Small intestine (tissue), 7 donors: ENCODE data around the gene CABLES1. TPM values are rescaled to one million over a fixed set of nuclear protein-coding genes. Genes with fewer than 3 reads are reported as not detected.

ENCODE experiments used
- DNase-seq, 2 donors: peaks; one replicate each; pipeline versions ENCODE4 v3.0.0 to v3.0.0-alpha.2; 2013
- FAIRE-seq: peaks from 2 replicates; lab custom pipeline; 2012; peaks lifted over from hg19 to GRCh38; lab: Jason Lieb, UNC
- H3K27ac ChIP-seq, 3 donors: one replicate each; pipeline ENCODE4 v1.5.1; 2013; ENCODE audit warnings: low read length in 2 of 3, mild to moderate bottlenecking in 2 of 3, control low read depth in 1 of 3, inconsistent platforms in 1 of 3, low read depth in 1 of 3, moderate library complexity in 1 of 3
- H3K27me3 ChIP-seq, 3 donors: one replicate each; pipeline ENCODE4 v1.6.1; 2013; ENCODE audit warnings: low read length in 3 of 3, inconsistent platforms in 1 of 3; ENCODE audit not compliant: control insufficient read depth in 3 of 3, insufficient read depth in 3 of 3
- H3K36me3 ChIP-seq, 3 donors: one replicate each; pipeline ENCODE4 v1.6.1; 2013; ENCODE audit warnings: low read length in 3 of 3, inconsistent platforms in 1 of 3, low read depth in 1 of 3, mild to moderate bottlenecking in 1 of 3, moderate library complexity in 1 of 3; ENCODE audit not compliant: control insufficient read depth in 3 of 3, insufficient read depth in 2 of 3
- H3K4me1 ChIP-seq, 3 donors: one replicate each; pipeline ENCODE4 v1.6.1; 2013; ENCODE audit warnings: low read length in 2 of 3, inconsistent platforms in 1 of 3, low read depth in 1 of 3, mild to moderate bottlenecking in 1 of 3, moderate library complexity in 1 of 3; ENCODE audit not compliant: control insufficient read depth in 3 of 3, insufficient read depth in 2 of 3
- H3K4me3 ChIP-seq, 3 donors: one replicate each; pipeline ENCODE4 v1.5.1; 2013; ENCODE audit warnings: low read length in 3 of 3, control low read depth in 1 of 3, inconsistent platforms in 1 of 3, low read depth in 1 of 3, mild to moderate bottlenecking in 1 of 3, moderate library complexity in 1 of 3
- H3K9me3 ChIP-seq, 2 donors: one replicate each; pipeline ENCODE4 v1.6.1; 2013; ENCODE audit warnings: low read depth in 1 of 2, low read length in 1 of 2; ENCODE audit not compliant: control insufficient read depth in 2 of 2, insufficient read depth in 1 of 2
- WGBS, 3 donors: extraction: QIAGEN DNeasy Blood & Tissue Kit; methylation state at CpG; one replicate each; pipeline ENCODE4 v1.1.7; 2013; 5-methylcytosine and 5-hydroxymethylcytosine counted together
- polyA plus RNA-seq, 4 donors: library from polyadenylated mRNA; stranded (reverse) in 3 of 4; unstranded in 1 of 4; fragments of 200-250 nt in 3 of 4; fragments of 120-200 nt in 1 of 4; gene quantifications; one replicate each; pipeline versions ENCODE4 v1.2.1 to v1.2.3, GENCODE V29; 2013
- donor health status: healthy with polysubstance abuse.
- donor health status: control.
- donor health status: control.
- donor health status: Bipolar disorder and iron deficiency.
- donor health status: healthy.

CABLES1 gene
- polyA plus RNA-seq, 4 donors = 6.9 to 11.7 (median 8.5) TPM

GRCh38 chr18:23133860-23134779 is 1.2 kb upstream of the CABLES1 start:
- no peaks in the 10 kb centered on the region for H3K36me3 ChIP-seq
- WGBS, 3 donors = 15 to 40% (median 20%) methylated on average over 18 of the region's 18 CpGs
- peaks cover 0 to 13% (median 0%) of the 10 kb centered on the region in 3 donors for H3K27me3 ChIP-seq
- peak overlapping the region in 2 of 3 donors; percentile 61 to 79 for H3K4me3 ChIP-seq
- H3K9me3 ChIP-seq = no peaks in the 10 kb centered on the region
- peaks cover 0 to 42% (median 6%) of the 10 kb centered on the region in 3 donors for H3K4me1 ChIP-seq
- peak overlapping the region in 2 of 3 donors; percentile 60 to 63 for H3K27ac ChIP-seq
- FAIRE-seq (no peak), DNase-seq (peak; percentile 40 to 46)

GRCh38 chr18:23135550-23136325 is 453 bp downstream of the CABLES1 start:
- peak overlapping the region in 2 of 3 donors; percentile 65 to 66 for H3K27ac ChIP-seq
- H3K36me3 ChIP-seq = peaks cover 0 to 4% (median 0%) of the 10 kb centered on the region in 3 donors
- DNase-seq (peak; percentile 33 to 72), FAIRE-seq (no peak)
- 0 to 1% (median 1%) methylated on average over 29 to 134 of the region's 134 CpGs for WGBS, 3 donors
- peak overlapping the region; percentile 51 to 79 (median 61) for H3K4me3 ChIP-seq
- no peaks in the 10 kb centered on the region for H3K9me3 ChIP-seq
- peaks cover 0 to 13% (median 0%) of the 10 kb centered on the region in 3 donors for H3K27me3 ChIP-seq
- peaks cover 0 to 52% (median 6%) of the 10 kb centered on the region in 3 donors for H3K4me1 ChIP-seq

DNA sequence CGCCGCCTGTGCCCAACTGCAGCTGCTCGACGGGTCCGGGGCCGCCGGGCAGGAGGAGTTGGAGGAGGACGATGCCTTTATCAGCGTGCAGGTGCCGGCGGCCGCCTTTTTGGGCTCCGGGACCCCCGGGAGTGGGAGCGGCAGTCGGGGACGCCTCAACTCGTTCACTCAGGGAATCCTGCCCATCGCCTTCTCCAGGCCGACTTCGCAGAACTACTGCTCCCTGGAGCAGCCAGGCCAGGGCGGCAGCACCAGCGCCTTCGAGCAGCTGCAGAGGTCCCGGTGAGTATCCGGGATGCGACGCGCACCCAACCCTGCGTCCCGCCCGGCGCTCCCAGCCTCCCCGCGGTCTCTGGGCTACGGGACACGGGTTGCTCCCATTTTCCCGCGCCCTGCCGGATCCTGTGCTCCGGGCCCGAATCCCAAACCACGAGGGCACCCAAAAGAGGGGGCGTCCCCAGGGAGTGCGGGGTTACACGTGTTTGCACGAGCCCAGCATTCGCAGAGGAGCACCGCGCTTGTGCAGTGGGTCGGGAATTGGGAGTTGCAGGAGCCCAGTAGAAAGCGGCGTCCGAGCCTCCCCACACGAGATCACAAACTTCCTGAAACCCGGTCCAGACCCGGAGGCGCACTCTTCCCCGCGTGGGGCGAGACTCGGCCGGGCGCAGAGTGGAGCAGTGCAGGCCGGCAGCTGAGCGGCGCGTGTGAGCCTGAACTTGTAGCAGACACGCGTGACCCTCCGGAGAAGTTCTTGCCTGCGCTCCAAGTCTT is 1.2 kb downstream of the CABLES1 start:
- WGBS, 3 donors = 2 to 12% (median 3%) methylated on average over 61 to 72 of the region's 72 CpGs
- peak overlapping the region; percentile 23 to 66 (median 65) for H3K27ac ChIP-seq
- H3K27me3 ChIP-seq = peaks cover 0 to 13% (median 0%) of the 10 kb centered on the region in 3 donors
- peaks cover 0 to 4% (median 0%) of the 10 kb centered on the region in 3 donors for H3K36me3 ChIP-seq
- DNase-seq (peak; percentile 53 to 67), FAIRE-seq (no peak)
- H3K4me3 ChIP-seq = peak overlapping the region; percentile 51 to 79 (median 59)
- H3K9me3 ChIP-seq = no peaks in the 10 kb centered on the region
- peaks cover 2 to 58% (median 8%) of the 10 kb centered on the region in 3 donors for H3K4me1 ChIP-seq

DNA sequence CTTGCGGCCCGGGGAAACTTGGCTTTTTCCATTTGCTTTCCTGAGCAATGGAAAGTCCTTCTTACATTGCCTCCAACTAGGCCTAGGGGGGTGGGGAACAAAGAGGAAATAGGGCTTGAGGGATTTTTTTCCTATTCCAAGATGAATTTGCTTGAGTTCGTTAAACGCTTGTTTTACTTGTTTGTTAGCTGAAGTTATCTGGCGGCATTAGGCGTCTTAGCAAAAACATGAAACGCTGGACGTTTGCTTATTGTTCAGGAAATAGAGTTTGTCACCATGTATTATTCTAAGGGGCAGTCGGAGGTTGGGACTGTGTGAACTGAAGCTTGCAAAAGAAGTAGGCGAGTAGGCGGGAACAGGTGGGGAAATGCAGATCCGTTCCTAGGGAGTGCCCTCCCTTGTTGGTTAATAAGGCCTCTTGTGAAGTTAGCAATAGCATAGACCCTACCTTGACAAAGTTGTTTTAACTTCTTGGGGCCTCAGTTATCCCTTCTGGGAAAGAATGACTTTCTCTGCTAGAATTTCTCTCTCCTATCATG is 1.9 kb downstream of the CABLES1 start:
- Histone ChIP-seq H3K4me1 (peaks cover 3 to 64% (median 13%) of the 10 kb centered on the region in 3 donors), H3K9me3 (no peaks in the 10 kb centered on the region), H3K4me3 (peak overlapping the region in 2 of 3 donors; percentile 59 to 79), H3K27me3 (peaks cover 0 to 13% (median 0%) of the 10 kb centered on the region in 3 donors), H3K36me3 (peaks cover 0 to 4% (median 0%) of the 10 kb centered on the region in 3 donors), H3K27ac (peak overlapping the region in 2 of 3 donors; percentile 23 to 65)
- WGBS, 3 donors = 15 to 38% (median 30%) methylated on average over 12 of the region's 12 CpGs
- DNase-seq (peak; percentile 47 to 53), FAIRE-seq (no peak)

DNA sequence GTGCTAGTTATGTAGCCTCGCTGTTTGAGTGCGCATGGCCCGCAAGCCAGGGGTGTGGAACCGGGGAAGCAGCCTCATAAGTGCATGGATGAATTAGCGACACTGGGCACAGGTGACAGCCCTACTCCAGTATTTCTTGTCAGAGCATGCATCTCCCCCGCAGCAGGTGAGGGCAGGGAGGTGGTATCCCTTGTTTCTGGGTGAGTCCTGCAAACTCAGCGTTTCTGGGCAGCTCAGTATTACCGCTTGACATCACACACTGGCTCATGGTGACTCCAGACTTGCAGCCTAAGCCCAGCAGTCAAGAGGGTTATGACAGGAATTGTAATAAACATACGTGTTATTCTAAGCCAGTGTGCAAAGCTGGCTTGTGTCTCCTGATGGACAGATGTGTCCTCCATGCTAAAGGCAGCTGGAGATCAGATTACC is 2.5 kb downstream of the CABLES1 start:
- peaks cover 0 to 4% (median 0%) of the 10 kb centered on the region in 3 donors for H3K36me3 ChIP-seq
- H3K4me3 ChIP-seq = peak overlapping the region in 2 of 3 donors; percentile 59 to 79
- peaks cover 8 to 70% (median 14%) of the 10 kb centered on the region in 3 donors for H3K4me1 ChIP-seq
- DNase-seq (peak in 1 of 2 donors; percentile 22), FAIRE-seq (no peak)
- no peaks in the 10 kb centered on the region for H3K9me3 ChIP-seq
- no peak overlapping the region for H3K27ac ChIP-seq
- 22 to 76% (median 59%) methylated on average over 9 of the region's 9 CpGs for WGBS, 3 donors
- peaks cover 0 to 13% (median 0%) of the 10 kb centered on the region in 3 donors for H3K27me3 ChIP-seq

GRCh38 chr18:23138471-23138870 is 3.2 kb downstream of the CABLES1 start:
- Histone ChIP-seq H3K36me3 (peaks cover 0 to 4% (median 0%) of the 10 kb centered on the region in 3 donors), H3K4me1 (peaks cover 9 to 76% (median 17%) of the 10 kb centered on the region in 3 donors), H3K9me3 (no peaks in the 10 kb centered on the region), H3K27me3 (peaks cover 0 to 13% (median 0%) of the 10 kb centered on the region in 3 donors), H3K27ac (peak overlapping the region in 1 of 3 donors; percentile 31), H3K4me3 (no peak overlapping the region)
- FAIRE-seq (no peak), DNase-seq (peak; percentile 44 to 76)
- 15 to 66% (median 49%) methylated on average over 5 of the region's 5 CpGs for WGBS, 3 donors

GRCh38 chr18:23141104-23141999 is 6.1 kb downstream of the CABLES1 start:
- H3K36me3 ChIP-seq = peaks cover 0 to 4% (median 0%) of the 10 kb centered on the region in 3 donors
- no peak overlapping the region for H3K4me3 ChIP-seq
- 17 to 56% (median 30%) methylated on average over 12 of the region's 12 CpGs for WGBS, 3 donors
- H3K27ac ChIP-seq = peak overlapping the region; percentile 80 to 92 (median 89)
- no peaks in the 10 kb centered on the region for H3K9me3 ChIP-seq
- peaks cover 13 to 72% (median 18%) of the 10 kb centered on the region in 3 donors for H3K4me1 ChIP-seq
- FAIRE-seq (no peak), DNase-seq (peak; percentile 96 to 97)
- peaks cover 0 to 4% (median 0%) of the 10 kb centered on the region in 3 donors for H3K27me3 ChIP-seq
